GM10266 (cell line): ENCODE data around the gene COL4A6.
A peak's percentile ranks its signal among the peaks of the same experiment; 100 is the strongest.

ENCODE experiments used
- DNase-seq: peaks from one replicate; pipeline ENCODE4 v3.0.0; 2012; ENCODE audit errors: extremely low spot score
- CTCF ChIP-seq: IDR thresholded peaks from 2 replicates; pipeline ENCODE4 v1.5.1; 2012; ENCODE audit warnings: mild to moderate bottlenecking, low read depth; ENCODE audit not compliant: control insufficient read depth, insufficient read depth; ENCODE audit errors: missing control alignments

COL4A6 gene

GRCh38 chrX:108306086-108306485, 132.1 kb downstream of the COL4A6 start:
- TF ChIP-seq CTCF = no peak
- DNase-seq = no peak

- DNase-seq = no peak
- no peak for TF ChIP-seq CTCF
These were observed 133.5 kb downstream of the COL4A6 start for GRCh38 chrX:108304757-108305156.

GRCh38 chrX:108304210-108304609, 134.0 kb downstream of the COL4A6 start:
- DNase-seq = no peak

GRCh38 chrX:108303682-108304081, 134.5 kb downstream of the COL4A6 start:
- DNase-seq = no peak
- no peak for TF ChIP-seq CTCF

More at GRCh38 chrX:108304210-108304609, 134.0 kb downstream of the COL4A6 start:
- TF ChIP-seq CTCF = peak; percentile 23

- DNase-seq = no peak
- no peak for TF ChIP-seq CTCF
These were observed 138.5 kb downstream of the COL4A6 start for GRCh38 chrX:108299704-108300103.

- TF ChIP-seq CTCF = no peak
These were observed 139.1 kb downstream of the COL4A6 start for GRCh38 chrX:108299101-108299591.

GRCh38 chrX:108298165-108298602, 140.0 kb downstream of the COL4A6 start:
- DNase-seq = no peak
- TF ChIP-seq CTCF = no peak

More at GRCh38 chrX:108299101-108299591, 139.1 kb downstream of the COL4A6 start:
- peak; percentile 2 for DNase-seq
